Esophagus (tissue), 2 donors: ENCODE data around the gene PRF1. TPM values are rescaled to one million over a fixed set of nuclear protein-coding genes. Genes with fewer than 3 reads are reported as not detected.

Experiments
- H3K27ac ChIP-seq, 2 donors: one replicate each; pipeline ENCODE4 v1.5.1; 2013; ENCODE audit warnings: low read depth in 2 of 2, mild to moderate bottlenecking in 2 of 2, inconsistent platforms in 1 of 2, low read length in 1 of 2, moderate library complexity in 1 of 2
- H3K27me3 ChIP-seq, 2 donors: one replicate each; pipeline ENCODE4 v1.6.1; 2013; ENCODE audit warnings: low read length in 2 of 2, control low read depth in 1 of 2, mild to moderate bottlenecking in 1 of 2; ENCODE audit not compliant: insufficient read depth in 2 of 2, control insufficient read depth in 1 of 2
- H3K36me3 ChIP-seq, 2 donors: one replicate each; pipeline ENCODE4 v1.6.1; 2013; ENCODE audit warnings: low read length in 1 of 2; ENCODE audit not compliant: control insufficient read depth in 2 of 2, insufficient read depth in 2 of 2
- H3K4me1 ChIP-seq, 2 donors: one replicate each; pipeline ENCODE4 v1.6.1; 2013; ENCODE audit warnings: low read length in 1 of 2; ENCODE audit not compliant: control insufficient read depth in 2 of 2, insufficient read depth in 2 of 2
- H3K4me3 ChIP-seq, 2 donors: one replicate each; pipeline ENCODE4 v1.5.1; 2013; ENCODE audit warnings: low read length in 2 of 2, mild to moderate bottlenecking in 2 of 2, low read depth in 1 of 2, moderate library complexity in 1 of 2
- H3K9me3 ChIP-seq, 2 donors: one replicate each; pipeline ENCODE4 v1.6.1; 2013; ENCODE audit warnings: mild to moderate bottlenecking in 2 of 2, low read depth in 1 of 2, low read length in 1 of 2, moderate library complexity in 1 of 2; ENCODE audit not compliant: control insufficient read depth in 2 of 2, insufficient read depth in 1 of 2
- WGBS, 2 donors: extraction: QIAGEN DNeasy Blood & Tissue Kit; methylation state at CpG; one replicate each; pipeline ENCODE4 v1.1.7; 2013; 5-methylcytosine and 5-hydroxymethylcytosine counted together
- polyA plus RNA-seq, 2 donors: library from polyadenylated mRNA; stranded (reverse); fragments of 200-250 nt; gene quantifications; one replicate each; pipeline ENCODE4 v1.2.3, GENCODE V29; 2013
- donor health status: healthy with polysubstance abuse.
- donor health status: Bipolar disorder and iron deficiency.

The PRF1 gene
- polyA plus RNA-seq, 2 donors = 0.71 to 1.8 TPM

- Histone ChIP-seq H3K27me3 (no peaks in the 10 kb centered on the region), H3K4me1 (no peaks in the 10 kb centered on the region), H3K36me3 (peaks cover 5% of the 10 kb centered on the region in 2 donors), H3K27ac (no peak overlapping the region), H3K9me3 (no peaks in the 10 kb centered on the region), H3K4me3 (no peak overlapping the region)
- 85 to 86% methylated on average over 18 of the region's 18 CpGs for WGBS, 2 donors
Observed at GRCh38 chr10:70565556-70566514, 36.7 kb downstream of the PRF1 start.

GRCh38 chr10:70564901-70565351 lies 37.6 kb downstream of the PRF1 start:
- WGBS, 2 donors = 87 to 91% methylated on average over 6 of the region's 6 CpGs
- no peak overlapping the region for H3K27ac ChIP-seq
- H3K9me3 ChIP-seq = no peaks in the 10 kb centered on the region
- no peaks in the 10 kb centered on the region for H3K4me1 ChIP-seq
- H3K36me3 ChIP-seq = peaks cover 5% of the 10 kb centered on the region in 2 donors
- H3K27me3 ChIP-seq = no peaks in the 10 kb centered on the region
- no peak overlapping the region for H3K4me3 ChIP-seq

GRCh38 chr10:70564113-70564725 lies 38.3 kb downstream of the PRF1 start:
- no peak overlapping the region for H3K4me3 ChIP-seq
- 93 to 95% methylated on average over 21 of the region's 21 CpGs for WGBS, 2 donors
- no peaks in the 10 kb centered on the region for H3K9me3 ChIP-seq
- H3K36me3 ChIP-seq = peaks cover 5% of the 10 kb centered on the region in 2 donors
- H3K4me1 ChIP-seq = no peaks in the 10 kb centered on the region
- no peak overlapping the region for H3K27ac ChIP-seq
- H3K27me3 ChIP-seq = no peaks in the 10 kb centered on the region

GRCh38 chr10:70563230-70563629 lies 39.3 kb downstream of the PRF1 start:
- H3K27ac ChIP-seq = no peak overlapping the region
- H3K27me3 ChIP-seq = no peaks in the 10 kb centered on the region
- H3K36me3 ChIP-seq = peaks cover 5% of the 10 kb centered on the region in 2 donors
- peaks cover 0 to 4% of the 10 kb centered on the region in 2 donors for H3K4me1 ChIP-seq
- 53 to 71% methylated on average over 7 of the region's 7 CpGs for WGBS, 2 donors
- H3K4me3 ChIP-seq = no peak overlapping the region
- no peaks in the 10 kb centered on the region for H3K9me3 ChIP-seq

GRCh38 chr10:70562036-70562755 lies 40.3 kb downstream of the PRF1 start:
- Histone ChIP-seq H3K27ac (no peak overlapping the region), H3K4me1 (peaks cover 0 to 4% of the 10 kb centered on the region in 2 donors), H3K36me3 (peaks cover 5% of the 10 kb centered on the region in 2 donors), H3K27me3 (no peaks in the 10 kb centered on the region), H3K4me3 (no peak overlapping the region), H3K9me3 (no peaks in the 10 kb centered on the region)
- 86% methylated on average over 15 of the region's 15 CpGs for WGBS, 2 donors

- H3K4me3 ChIP-seq = no peak overlapping the region
- H3K27me3 ChIP-seq = no peaks in the 10 kb centered on the region
- no peaks in the 10 kb centered on the region for H3K9me3 ChIP-seq
- H3K27ac ChIP-seq = no peak overlapping the region
- H3K4me1 ChIP-seq = peaks cover 0 to 4% of the 10 kb centered on the region in 2 donors
- WGBS, 2 donors = 77 to 87% methylated on average over 6 of the region's 6 CpGs
- peaks cover 5% of the 10 kb centered on the region in 2 donors for H3K36me3 ChIP-seq
Observed at GRCh38 chr10:70561558-70561957, 41.0 kb downstream of the PRF1 start.

- no peak overlapping the region for H3K4me3 ChIP-seq
- H3K4me1 ChIP-seq = peaks cover 0 to 4% of the 10 kb centered on the region in 2 donors
- H3K27me3 ChIP-seq = no peaks in the 10 kb centered on the region
- H3K36me3 ChIP-seq = peaks cover 0 to 5% of the 10 kb centered on the region in 2 donors
- H3K9me3 ChIP-seq = no peaks in the 10 kb centered on the region
- 45 to 47% methylated on average over 10 of the region's 10 CpGs for WGBS, 2 donors
- H3K27ac ChIP-seq = peak overlapping the region in 1 of 2 donors; percentile 38
Observed at GRCh38 chr10:70561070-70561469, 41.5 kb downstream of the PRF1 start.

GRCh38 chr10:70560511-70560941 lies 42.0 kb downstream of the PRF1 start:
- peak overlapping the region in 1 of 2 donors; percentile 38 for H3K27ac ChIP-seq
- 76 to 82% methylated on average over 14 of the region's 14 CpGs for WGBS, 2 donors
- H3K4me1 ChIP-seq = peaks cover 0 to 4% of the 10 kb centered on the region in 2 donors

GRCh38 chr10:70559861-70560260 lies 42.7 kb downstream of the PRF1 start:
- peaks cover 0 to 5% of the 10 kb centered on the region in 2 donors for H3K36me3 ChIP-seq
- no peak overlapping the region for H3K4me3 ChIP-seq
- H3K27ac ChIP-seq = no peak overlapping the region
- peaks cover 0 to 4% of the 10 kb centered on the region in 2 donors for H3K4me1 ChIP-seq
- no peaks in the 10 kb centered on the region for H3K27me3 ChIP-seq
- 85% methylated on average over 5 of the region's 5 CpGs for WGBS, 2 donors
- no peaks in the 10 kb centered on the region for H3K9me3 ChIP-seq

More at GRCh38 chr10:70560511-70560941, 42.0 kb downstream of the PRF1 start:
- no peak overlapping the region for H3K4me3 ChIP-seq
- H3K9me3 ChIP-seq = no peaks in the 10 kb centered on the region
- H3K36me3 ChIP-seq = peaks cover 0 to 5% of the 10 kb centered on the region in 2 donors
- no peaks in the 10 kb centered on the region for H3K27me3 ChIP-seq
